Prostate gland (tissue), 2 donors: Measurements from ENCODE around the gene CTCF. TPM values are rescaled to one million over a fixed set of nuclear protein-coding genes. Genes with fewer than 3 reads are reported as not detected.
A peak's percentile ranks its signal among the peaks of the same experiment; 100 is the strongest.

Experiments used
- DNase-seq: peaks from one replicate; pipeline ENCODE4 v3.0.0-alpha.2; 2019; ENCODE audit warnings: low spot score
- H3K27ac ChIP-seq, 2 donors: fragments of 200-600 bp; sonication (generic); 2 replicates each; pipeline ENCODE4 v1.5.1; 2017 to 2019
- H3K27me3 ChIP-seq: fragments of 200-600 bp; sonication (generic); replicated peaks from 2 replicates; pipeline ENCODE4 v1.5.1; 2019; ENCODE audit not compliant: insufficient read depth
- H3K36me3 ChIP-seq, 2 donors: fragments of 200-600 bp; sonication (generic); 1 replicate in 1 of 2; 2 replicates in 1 of 2; pipeline versions ENCODE4 v1.5.1 to v1.8.1; 2017 to 2019
- H3K4me1 ChIP-seq: fragments of 200-600 bp; sonication (generic); replicated peaks from 2 replicates; pipeline ENCODE4 v1.5.1; 2019
- H3K4me3 ChIP-seq, 2 donors: fragments of 200-600 bp; sonication (generic); 2 replicates each; pipeline ENCODE4 v1.5.1; 2017 to 2019
- H3K9me3 ChIP-seq: fragments of 200-600 bp; sonication (generic); 2 replicates; pipeline ENCODE4 v1.5.1; 2017
- POLR2A ChIP-seq: fragments of 450-650 bp; IDR thresholded peaks from one replicate; pipeline ENCODE4 v1.6.1; 2016; ENCODE audit warnings: antibody characterized with exemption, mild to moderate bottlenecking
- POLR2AphosphoS5 ChIP-seq: sonication (generic); formaldehyde crosslinking; IDR thresholded peaks from one replicate; pipeline ENCODE4 v1.6.1; 2017; ENCODE audit warnings: antibody characterized with exemption
- WGBS: methylation state at CpG from one replicate; pipeline ENCODE4 v1.1.5; 2018; 5-methylcytosine and 5-hydroxymethylcytosine counted together
- intact Hi-C: fragments of 100-400 bp; cut with DNase I; formaldehyde crosslinking; loops from one replicate; pipeline ENCODE4 v1.14.2; 2022
- total RNA-seq, 2 donors: library from RNA; depleted of rRNA; stranded (reverse); fragments of >200 nt; gene quantifications; one replicate each; pipeline ENCODE4 v1.1.0, GENCODE V29; 2016
- TF ChIP-seq, protein P1 (sequence below), 4 experiments: fragments of 200-600 bp in 2 of 4; fragments of 450-650 bp in 2 of 4; sonication (generic) in 2 of 4; IDR thresholded peaks; 1 replicate in 3 of 4; 2 replicates in 1 of 4; pipeline ENCODE4 v1.5.1; 2016 to 2019; ENCODE audit warnings: antibody characterized with exemption in 4 of 4, mild to moderate bottlenecking in 2 of 4, moderate library complexity in 2 of 4

The CTCF gene
- total RNA-seq, 2 donors from 2014 or later, result 39.9 to 48.9 TPM

- 84% methylated on average over 14 of the region's 14 CpGs for WGBS
- H3K9me3 ChIP-seq, result no peaks in the 10 kb centered on the region
- H3K27ac ChIP-seq, result no peak overlapping the region
- intact Hi-C loops, result loop anchor here (2.0 kb wide), 1 partner anchor 99 kb away; the partner anchor contains the start of gene CARMIL2
- no peak overlapping the region for H3K4me3 ChIP-seq
- H3K27me3 ChIP-seq, result no peaks in the 10 kb centered on the region
- no peaks in the 10 kb centered on the region for H3K4me1 ChIP-seq
- no peak for TF ChIP-seq POLR2A
- TF ChIP-seq, protein P1, sequence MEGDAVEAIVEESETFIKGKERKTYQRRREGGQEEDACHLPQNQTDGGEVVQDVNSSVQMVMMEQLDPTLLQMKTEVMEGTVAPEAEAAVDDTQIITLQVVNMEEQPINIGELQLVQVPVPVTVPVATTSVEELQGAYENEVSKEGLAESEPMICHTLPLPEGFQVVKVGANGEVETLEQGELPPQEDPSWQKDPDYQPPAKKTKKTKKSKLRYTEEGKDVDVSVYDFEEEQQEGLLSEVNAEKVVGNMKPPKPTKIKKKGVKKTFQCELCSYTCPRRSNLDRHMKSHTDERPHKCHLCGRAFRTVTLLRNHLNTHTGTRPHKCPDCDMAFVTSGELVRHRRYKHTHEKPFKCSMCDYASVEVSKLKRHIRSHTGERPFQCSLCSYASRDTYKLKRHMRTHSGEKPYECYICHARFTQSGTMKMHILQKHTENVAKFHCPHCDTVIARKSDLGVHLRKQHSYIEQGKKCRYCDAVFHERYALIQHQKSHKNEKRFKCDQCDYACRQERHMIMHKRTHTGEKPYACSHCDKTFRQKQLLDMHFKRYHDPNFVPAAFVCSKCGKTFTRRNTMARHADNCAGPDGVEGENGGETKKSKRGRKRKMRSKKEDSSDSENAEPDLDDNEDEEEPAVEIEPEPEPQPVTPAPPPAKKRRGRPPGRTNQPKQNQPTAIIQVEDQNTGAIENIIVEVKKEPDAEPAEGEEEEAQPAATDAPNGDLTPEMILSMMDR (IDR thresholded peaks at IDR 0.05), result no peak
- TF ChIP-seq POLR2AphosphoS5, result no peak
- DNase-seq, result no peak
- peaks cover 0 to 15% of the 10 kb centered on the region in 2 donors for H3K36me3 ChIP-seq
Measured at GRCh38 chr16:67545665-67546024, 16.7 kb upstream of the CTCF start.

DNA sequence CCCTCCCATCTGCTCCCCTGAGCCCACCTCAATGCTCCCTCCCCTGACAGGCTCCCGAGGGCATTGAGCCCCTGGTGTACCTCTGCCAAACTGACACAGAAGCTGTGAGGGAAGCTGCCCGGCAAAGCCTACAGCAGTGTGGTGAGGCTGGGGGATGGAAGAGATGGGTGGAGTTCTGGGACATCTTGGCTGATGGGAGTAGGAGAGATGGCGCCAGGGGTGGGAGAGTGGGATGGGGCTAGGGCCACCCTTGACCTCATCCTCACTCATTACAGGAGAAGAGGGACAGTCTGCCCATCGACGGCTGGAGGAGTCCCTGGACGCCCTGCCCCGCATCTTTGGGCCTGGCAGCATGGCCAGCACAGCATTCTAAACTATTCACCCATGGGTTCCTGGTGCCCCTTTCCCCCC lies 16.2 kb upstream of the CTCF start:
- WGBS, result 89% methylated on average over 7 of the region's 7 CpGs
- no peak for DNase-seq
- Histone ChIP-seq H3K4me3 (no peak overlapping the region), H3K27me3 (no peaks in the 10 kb centered on the region), H3K9me3 (no peaks in the 10 kb centered on the region), H3K4me1 (no peaks in the 10 kb centered on the region), H3K27ac (no peak overlapping the region), H3K36me3 (peaks cover 0 to 15% of the 10 kb centered on the region in 2 donors)
- intact Hi-C loops, result loop anchor here (2.0 kb wide), 1 partner anchor 99 kb away; the partner anchor contains the start of gene CARMIL2
- TF ChIP-seq POLR2AphosphoS5 (no peak), POLR2A (no peak)
- TF ChIP-seq, protein P1 (IDR thresholded peaks at IDR 0.05), result no peak

DNA sequence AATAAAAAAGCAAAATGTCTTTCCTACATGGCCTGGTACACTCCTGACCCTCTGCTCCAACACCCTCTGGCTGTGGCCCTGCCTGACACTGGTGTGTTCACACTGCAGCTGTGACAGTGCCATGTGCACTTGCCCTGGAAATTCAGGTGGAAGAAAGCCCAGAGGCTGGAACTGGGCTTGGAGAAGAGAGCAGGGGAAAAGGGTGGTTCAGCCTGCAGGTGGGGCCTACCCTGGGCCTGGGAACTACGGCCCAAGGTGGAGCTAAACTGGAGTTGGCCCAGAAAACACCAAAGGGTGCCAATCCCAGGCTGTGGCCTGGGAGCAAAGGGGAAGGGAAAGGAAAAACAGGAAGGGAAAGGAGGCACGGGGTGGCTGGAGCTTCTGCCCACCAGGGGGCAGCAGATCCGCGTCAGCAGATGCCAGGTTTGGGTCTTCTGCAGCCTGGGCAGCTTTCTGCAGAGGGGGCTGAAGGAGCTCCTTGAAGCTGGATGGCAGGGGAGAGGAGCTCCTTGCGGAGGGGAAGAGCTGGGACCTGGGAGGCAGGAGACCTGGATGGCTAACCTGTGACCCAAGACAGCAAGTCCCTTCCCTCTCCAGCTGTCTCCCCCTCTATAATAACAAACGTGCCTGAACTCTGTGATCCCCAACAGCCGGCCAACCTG lies 15.4 kb upstream of the CTCF start:
- DNase-seq, result peak; percentile 64
- Histone ChIP-seq H3K4me3 (no peak overlapping the region), H3K36me3 (peaks cover 0 to 7% of the 10 kb centered on the region in 2 donors), H3K27me3 (no peaks in the 10 kb centered on the region), H3K9me3 (no peaks in the 10 kb centered on the region), H3K27ac (peak overlapping the region in 1 of 2 donors; percentile 13), H3K4me1 (no peaks in the 10 kb centered on the region)
- intact Hi-C loops, result loop anchor here (2.0 kb wide), 1 partner anchor 98 kb away; the partner anchor contains the start of gene CARMIL2
- peak; percentile 71 for TF ChIP-seq POLR2AphosphoS5
- TF ChIP-seq, protein P1 (IDR thresholded peaks at IDR 0.05), result peak; percentile 87 to 91 (median 90)
- no peak for TF ChIP-seq POLR2A
- WGBS, result 6% methylated on average over 7 of the region's 7 CpGs

- H3K4me1 ChIP-seq, result no peaks in the 10 kb centered on the region
- no peak for DNase-seq
- WGBS, result 59% methylated on average over 16 of the region's 16 CpGs
- H3K4me3 ChIP-seq, result no peak overlapping the region
- no peaks in the 10 kb centered on the region for H3K27me3 ChIP-seq
- no peak overlapping the region for H3K27ac ChIP-seq
- peaks cover 0 to 5% of the 10 kb centered on the region in 2 donors for H3K36me3 ChIP-seq
- intact Hi-C loops, result loop anchor here (2.0 kb wide), 1 partner anchor 97 kb away; the partner anchor contains the start of gene CARMIL2
- no peak for TF ChIP-seq POLR2A
- TF ChIP-seq POLR2AphosphoS5, result no peak
- TF ChIP-seq, protein P1 (IDR thresholded peaks at IDR 0.05), result no peak
- H3K9me3 ChIP-seq, result no peaks in the 10 kb centered on the region
Measured at GRCh38 chr16:67547423-67548264, 14.7 kb upstream of the CTCF start.
